ENCODE data around the gene RNF14. TPM values are rescaled to one million over a fixed set of nuclear protein-coding genes. Genes with fewer than 3 reads are reported as not detected.
A peak's percentile ranks its signal among the peaks of the same experiment; 100 is the strongest.
"Not testable (repeated sequence)": the region's sequence is repeated elsewhere in the genome, so short reads cannot be mapped to it uniquely, and the experiment has no call there.

RNF14 gene
- total RNA-seq: 10 to 100 TPM; 22.2 to 26.0 TPM

- Mint-ChIP-seq H3K9me3 (ENCODE audit: insufficient read depth) (no peaks in the 10 kb centered on the region), H3K27me3 (ENCODE audit: low read depth) (no peaks in the 10 kb centered on the region), H3K27ac (peak within 1 kb of the TSS; percentile 95), H3K4me3 (peak within 1 kb of the TSS; percentile 92), H3K36me3 (ENCODE audit: low read depth) (peaks cover 15% of the 10 kb centered on the region), H3K4me1 (ENCODE audit: low read depth) (peaks cover 33% of the 10 kb centered on the region)
- DNase-seq (peak; percentile 96), ATAC-seq (peak; percentile 98)
- POLR2A ChIA-PET: interaction anchor here (0.6 to 3.2 kb wide), 36 partner anchors 8 to 1034 kb away, joined by 3 to 33 read pairs (median 4); partner anchors contain the start of genes DELE1, GNPDA1, NDFIP1 and PCDH12
- CTCF ChIA-PET: interaction anchor here (0.6 to 7.1 kb wide), 51 partner anchors 9 to 744 kb away, joined by 3 to 186 read pairs (median 4); partner anchors contain the start of genes DELE1, FCHSD1, GNPDA1 and NDFIP1
Observed at GRCh38 chr5:141968914-141969608, at the start of gene RNF14. TSS of gene RNF14 (plus strand) at chr5:141969105. CDS start at chr5:141973589, 4,484 bp downstream.

DNA sequence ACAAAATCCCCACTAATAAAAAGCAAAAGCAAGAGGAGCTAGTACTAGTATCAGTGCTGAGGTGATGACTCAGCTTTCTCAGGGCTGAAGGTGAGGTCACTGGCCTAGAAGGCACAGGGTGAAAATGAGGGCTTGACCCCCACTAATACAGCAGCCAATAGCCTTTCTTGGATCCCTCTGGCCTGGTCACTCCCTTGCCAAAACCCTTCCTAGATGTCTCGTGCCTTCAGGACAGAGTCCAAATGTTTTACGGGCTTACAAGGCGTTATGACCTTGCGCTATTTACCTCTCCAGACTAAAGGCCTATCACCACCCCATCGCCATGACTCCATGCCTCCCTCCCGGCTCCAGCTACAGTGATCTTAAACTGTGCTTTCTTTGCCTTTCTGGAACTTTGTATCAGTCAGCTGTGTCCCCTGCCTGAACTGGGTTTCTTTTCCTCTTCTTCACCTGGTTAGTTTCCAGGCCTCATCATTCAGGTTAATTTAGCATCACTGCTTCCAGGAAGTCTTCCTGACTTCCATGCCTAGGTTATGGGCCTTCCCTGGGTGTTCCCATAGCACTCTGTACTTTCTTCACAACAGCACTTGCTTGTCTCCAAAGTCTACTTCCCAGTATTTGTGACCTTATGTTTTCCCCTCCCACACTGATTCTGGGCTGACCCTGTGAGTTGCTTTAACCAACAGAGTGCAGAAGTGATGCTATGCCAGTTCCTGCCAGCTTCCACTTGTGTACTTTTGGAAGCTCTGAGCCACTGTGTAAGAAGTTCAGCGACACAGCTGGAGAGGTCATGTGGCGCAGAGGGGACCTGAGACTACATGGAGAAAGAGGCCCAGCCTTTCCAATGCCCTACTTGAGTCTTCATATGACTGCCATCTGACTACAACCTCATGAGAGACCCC, 49.4 kb upstream of the RNF14 start:
- no peak for ATAC-seq
- Mint-ChIP-seq H3K4me3 (no peak overlapping the region), H3K36me3 (ENCODE audit: low read depth) (peaks cover 3% of the 10 kb centered on the region), H3K9me3 (ENCODE audit: insufficient read depth) (no peaks in the 10 kb centered on the region), H3K27ac (no peak overlapping the region), H3K4me1 (ENCODE audit: low read depth) (peaks cover 16% of the 10 kb centered on the region), H3K27me3 (ENCODE audit: low read depth) (peaks cover 31% of the 10 kb centered on the region)
- DNase-seq: no peak
- ChIA-PET CTCF (interaction anchor here (0.6 to 7.7 kb wide), 4 partner anchors 40 to 228 kb away, joined by 3 to 59 read pairs (median 7); no protein-coding TSS in a partner anchor), POLR2A (no interaction called here)

DNA sequence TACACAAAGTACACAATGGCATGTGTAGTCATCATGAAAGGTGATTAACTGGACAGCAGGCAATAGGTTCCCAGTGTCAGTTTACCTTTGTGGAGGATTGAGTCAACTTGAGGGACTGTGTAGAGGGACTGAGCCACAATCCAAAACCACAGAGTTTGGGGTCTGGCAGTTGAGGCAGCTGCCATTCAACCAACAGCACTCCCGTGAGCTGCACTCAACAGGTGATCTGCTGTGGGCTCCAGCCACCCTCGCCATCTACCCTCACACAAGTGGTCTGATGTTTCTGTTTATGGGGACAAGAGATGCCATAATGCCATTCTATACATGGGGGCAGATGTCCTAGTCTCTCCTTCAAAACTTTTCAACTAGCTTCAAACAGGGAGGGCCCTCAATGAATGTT, 48.1 kb upstream of the RNF14 start:
- Mint-ChIP-seq H3K27ac (no peak overlapping the region), H3K4me3 (no peak overlapping the region), H3K9me3 (ENCODE audit: insufficient read depth) (no peaks in the 10 kb centered on the region), H3K36me3 (ENCODE audit: low read depth) (peaks cover 8% of the 10 kb centered on the region), H3K27me3 (ENCODE audit: low read depth) (peaks cover 19% of the 10 kb centered on the region), H3K4me1 (ENCODE audit: low read depth) (peaks cover 21% of the 10 kb centered on the region)
- ChIA-PET CTCF (interaction anchor here (1.3 to 7.7 kb wide), 3 partner anchors 37 to 229 kb away, joined by 3 to 59 read pairs (median 4); partner anchors contain the start of gene PCDH12), POLR2A (interaction anchor here (0.7 kb wide), 1 partner anchor 34 kb away, joined by 3 read pairs; no protein-coding TSS in a partner anchor)
- ATAC-seq (no peak), DNase-seq (no peak)

- peak overlapping the region; percentile 91 for H3K4me3 Mint-ChIP-seq
- H3K9me3 Mint-ChIP-seq (ENCODE audit: insufficient read depth); H3K27me3 Mint-ChIP-seq (ENCODE audit: low read depth); DNase-seq; ATAC-seq: not testable (repeated sequence)
- POLR2A ChIA-PET: interaction anchor here (0.6 to 1.9 kb wide), 19 partner anchors 9 to 240 kb away, joined by 3 to 27 read pairs (median 5); partner anchors contain the start of genes NDFIP1, PCDH12 and RNF14
- H3K4me1 Mint-ChIP-seq (ENCODE audit: low read depth): peaks cover 35% of the 10 kb centered on the region
- H3K27ac Mint-ChIP-seq: peak overlapping the region; percentile 93
- CTCF ChIA-PET: interaction anchor here (0.8 to 7.7 kb wide), 16 partner anchors 7 to 331 kb away, joined by 3 to 59 read pairs (median 3); partner anchors contain the start of genes PCDH12 and RNF14
- peaks cover 25% of the 10 kb centered on the region for H3K36me3 Mint-ChIP-seq (ENCODE audit: low read depth)
Observed at GRCh38 chr5:141922827-141923447, 46.0 kb upstream of the RNF14 start.

DNA sequence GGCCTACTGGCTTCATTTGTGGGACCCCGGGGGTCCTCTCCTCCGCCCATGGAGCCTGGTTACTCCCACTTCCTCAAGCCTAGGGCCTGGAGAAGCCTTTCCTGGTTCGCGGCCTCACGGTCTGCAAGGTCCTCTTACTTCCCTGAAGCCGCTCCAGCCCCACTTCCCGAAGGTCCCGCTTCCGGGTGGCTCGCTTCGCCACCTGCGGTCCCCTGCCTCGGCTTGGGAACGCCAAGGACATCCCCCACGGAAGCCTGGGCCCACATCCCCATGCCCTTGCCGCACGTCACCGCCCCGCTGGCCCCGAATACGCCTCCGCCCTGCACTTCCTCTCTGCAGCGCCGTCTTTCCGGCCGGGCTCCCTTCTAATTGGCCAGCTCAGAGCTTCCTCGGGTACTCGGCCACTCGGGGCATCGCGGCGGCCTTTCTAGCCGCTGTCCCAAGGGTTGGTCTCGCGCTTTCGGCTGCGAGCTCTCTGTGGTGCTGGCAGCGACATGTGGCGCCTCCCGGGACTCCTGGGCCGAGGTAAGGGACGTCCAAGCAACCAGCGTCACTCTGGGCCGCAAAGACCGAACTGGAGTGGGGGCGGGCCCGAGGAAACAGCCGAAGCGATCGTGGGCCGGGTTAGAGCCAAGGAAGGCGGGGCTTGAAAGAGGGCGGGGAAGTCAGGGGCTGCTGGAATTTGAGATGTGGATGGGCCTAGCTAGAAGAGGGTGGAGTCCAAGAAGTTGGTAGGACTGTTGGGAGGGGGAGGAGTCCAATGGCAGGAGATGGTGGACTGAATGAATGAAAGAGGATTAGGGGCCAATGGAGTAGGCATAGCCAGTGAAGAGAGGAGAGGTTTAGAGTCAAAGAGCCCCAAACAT, 45.2 kb upstream of the RNF14 start, which contains the start of gene DELE1:
TSS of gene DELE1 (plus strand) at position 424 of the 866 bp plus-strand sequence. CDS start at position 495, 71 bp downstream.
- peak; percentile 94 for DNase-seq

DNA sequence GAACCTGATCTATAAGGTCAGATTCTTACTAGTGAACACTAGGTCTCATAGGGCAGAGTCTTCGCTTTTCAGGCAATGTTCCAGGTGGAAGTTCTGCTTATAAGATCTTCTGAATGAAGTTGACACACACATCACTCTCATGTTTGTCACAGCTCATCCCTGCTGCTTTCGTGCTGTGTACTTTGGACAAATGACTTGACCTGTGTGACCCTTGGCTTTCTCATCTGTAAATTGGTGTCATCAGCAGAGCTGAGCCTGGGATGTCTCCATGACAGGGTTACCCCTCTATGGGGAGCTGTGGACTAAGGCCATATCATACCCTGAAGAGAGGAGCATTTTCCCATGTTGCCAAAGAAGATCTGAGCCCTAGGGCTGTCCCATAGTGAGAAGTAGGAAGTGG, 42.5 kb upstream of the RNF14 start:
- H3K9me3 Mint-ChIP-seq (ENCODE audit: insufficient read depth): no peaks in the 10 kb centered on the region
- no peak overlapping the region for H3K4me3 Mint-ChIP-seq
- H3K4me1 Mint-ChIP-seq (ENCODE audit: low read depth): peaks cover 41% of the 10 kb centered on the region
- CTCF ChIA-PET: interaction anchor here (1.0 to 1.1 kb wide), 2 partner anchors 34 to 43 kb away, joined by 3 to 4 read pairs; no protein-coding TSS in a partner anchor
- peaks cover 47% of the 10 kb centered on the region for H3K36me3 Mint-ChIP-seq (ENCODE audit: low read depth)
- ATAC-seq (no peak), DNase-seq (no peak)
- H3K27me3 Mint-ChIP-seq (ENCODE audit: low read depth): no peaks in the 10 kb centered on the region
- H3K27ac Mint-ChIP-seq: no peak overlapping the region
- POLR2A ChIA-PET: no interaction called here

More for the DNA sequence above, 45.2 kb upstream of the RNF14 start, which contains the start of gene DELE1:
- Mint-ChIP-seq H3K36me3 (ENCODE audit: low read depth) (peaks cover 32% of the 10 kb centered on the region), H3K27me3 (ENCODE audit: low read depth) (no peaks in the 10 kb centered on the region), H3K9me3 (ENCODE audit: insufficient read depth) (no peaks in the 10 kb centered on the region), H3K27ac (peak within 1 kb of the TSS; percentile 93), H3K4me1 (ENCODE audit: low read depth) (peaks cover 38% of the 10 kb centered on the region), H3K4me3 (peak within 1 kb of the TSS; percentile 91)
- ATAC-seq: peak; percentile 98
- ChIA-PET POLR2A (interaction anchor here (0.6 to 1.9 kb wide), 23 partner anchors 9 to 305 kb away, joined by 3 to 27 read pairs (median 4); partner anchors contain the start of genes DIAPH1, FCHSD1, NDFIP1 and PCDH12), CTCF (interaction anchor here (0.8 to 7.7 kb wide), 14 partner anchors 8 to 331 kb away, joined by 3 to 59 read pairs (median 3); partner anchors contain the start of genes PCDH12 and RNF14)

DNA sequence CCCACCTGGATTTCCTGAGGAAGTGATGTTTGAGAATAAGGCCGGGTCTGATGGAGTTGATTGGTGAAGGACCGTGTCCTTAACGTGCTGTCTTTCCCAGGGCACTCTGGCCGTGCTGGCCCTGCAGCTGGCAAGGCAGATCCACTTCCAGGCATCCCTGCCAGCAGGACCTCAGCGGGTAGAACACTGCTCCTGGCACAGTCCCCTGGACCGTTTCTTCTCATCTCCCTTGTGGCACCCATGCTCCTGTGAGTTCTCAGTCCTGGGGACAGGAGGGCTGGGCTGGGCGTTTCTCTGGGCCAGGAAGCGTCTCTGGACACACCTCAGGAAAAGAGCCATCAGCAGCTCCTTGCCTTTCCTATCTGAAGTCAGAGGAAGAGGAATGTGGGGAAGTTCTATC, 40.9 kb upstream of the RNF14 start:
- H3K4me1 Mint-ChIP-seq (ENCODE audit: low read depth): peaks cover 35% of the 10 kb centered on the region
- no peak overlapping the region for H3K27ac Mint-ChIP-seq
- POLR2A ChIA-PET: no interaction called here
- no peaks in the 10 kb centered on the region for H3K27me3 Mint-ChIP-seq (ENCODE audit: low read depth)
- no peak for ATAC-seq
- CTCF ChIA-PET: no interaction called here
- H3K36me3 Mint-ChIP-seq (ENCODE audit: low read depth): peaks cover 58% of the 10 kb centered on the region
- H3K4me3 Mint-ChIP-seq: no peak overlapping the region
- no peak for DNase-seq
- no peaks in the 10 kb centered on the region for H3K9me3 Mint-ChIP-seq (ENCODE audit: insufficient read depth)

GRCh38 chr5:141929398-141930058, 39.4 kb upstream of the RNF14 start:
- Mint-ChIP-seq H3K27ac (no peak overlapping the region), H3K4me3 (no peak overlapping the region), H3K36me3 (ENCODE audit: low read depth) (peaks cover 62% of the 10 kb centered on the region), H3K27me3 (ENCODE audit: low read depth) (no peaks in the 10 kb centered on the region), H3K9me3 (ENCODE audit: insufficient read depth) (no peaks in the 10 kb centered on the region), H3K4me1 (ENCODE audit: low read depth) (peaks cover 25% of the 10 kb centered on the region)
- ChIA-PET CTCF (interaction anchor here (1.0 kb wide), 1 partner anchor 31 kb away, joined by 3 read pairs; no protein-coding TSS in a partner anchor), POLR2A (no interaction called here)
- ATAC-seq (no peak), DNase-seq (no peak)

DNA sequence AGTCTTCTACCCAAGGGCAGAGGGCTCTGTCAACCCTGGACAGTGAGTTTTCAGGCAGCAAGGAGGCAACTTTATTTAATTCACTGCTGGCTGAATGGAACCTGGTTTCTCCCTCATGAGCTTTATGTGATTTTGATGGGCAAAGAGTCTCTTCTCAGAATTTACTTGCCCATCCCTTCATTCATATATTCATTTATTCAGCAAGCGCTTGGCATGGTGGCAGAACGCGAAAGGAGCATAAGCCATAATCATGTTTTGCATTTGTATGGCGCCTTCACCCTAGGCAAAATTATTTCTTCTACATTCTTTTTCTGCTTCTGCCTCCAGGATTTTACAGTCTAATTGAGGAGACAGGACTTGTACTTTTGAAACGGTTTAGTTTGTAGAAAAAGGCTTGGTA, 37.2 kb upstream of the RNF14 start:
- ATAC-seq (no peak), DNase-seq (no peak)
- CTCF ChIA-PET: interaction anchor here (0.8 kb wide), 1 partner anchor 29 kb away, joined by 3 read pairs; no protein-coding TSS in a partner anchor
- H3K4me1 Mint-ChIP-seq (ENCODE audit: low read depth): peaks cover 18% of the 10 kb centered on the region
- POLR2A ChIA-PET: no interaction called here
- peaks cover 65% of the 10 kb centered on the region for H3K36me3 Mint-ChIP-seq (ENCODE audit: low read depth)
- no peak overlapping the region for H3K27ac Mint-ChIP-seq
- H3K4me3 Mint-ChIP-seq: no peak overlapping the region
- no peaks in the 10 kb centered on the region for H3K27me3 Mint-ChIP-seq (ENCODE audit: low read depth)
- H3K9me3 Mint-ChIP-seq (ENCODE audit: insufficient read depth): no peaks in the 10 kb centered on the region

GRCh38 chr5:141933151-141933550, 35.8 kb upstream of the RNF14 start:
- CTCF ChIA-PET: interaction anchor here (0.8 kb wide), 1 partner anchor 28 kb away, joined by 5 read pairs; no protein-coding TSS in a partner anchor
- Mint-ChIP-seq H3K9me3 (ENCODE audit: insufficient read depth) (no peaks in the 10 kb centered on the region), H3K4me3 (no peak overlapping the region), H3K27me3 (ENCODE audit: low read depth) (no peaks in the 10 kb centered on the region), H3K36me3 (ENCODE audit: low read depth) (peaks cover 51% of the 10 kb centered on the region), H3K4me1 (ENCODE audit: low read depth) (peaks cover 4% of the 10 kb centered on the region), H3K27ac (no peak overlapping the region)
- ATAC-seq (no peak), DNase-seq (no peak)
- POLR2A ChIA-PET: interaction anchor here (0.7 kb wide), 1 partner anchor 9 kb away, joined by 3 read pairs; no protein-coding TSS in a partner anchor
